Kidney (tissue), 14 donors: ENCODE results near the gene GPR143. TPM values are rescaled to one million over a fixed set of nuclear protein-coding genes. Genes with fewer than 3 reads are reported as not detected.
A peak's percentile ranks its signal among the peaks of the same experiment; 100 is the strongest.

Source experiments
- DNase-seq, 5 donors: peaks; one replicate each; pipeline ENCODE4 v3.0.0-alpha.2; 2013 to 2020
- FAIRE-seq: peaks from 2 replicates; lab custom pipeline; 2012; peaks lifted over from hg19 to GRCh38; lab: Jason Lieb, UNC
- H3K27ac ChIP-seq, 2 donors: one replicate each; pipeline ENCODE4 v1.7.0; 2013; ENCODE audit warnings: low read depth in 2 of 2, low read length in 2 of 2, inconsistent platforms in 1 of 2
- H3K27me3 ChIP-seq: one replicate; pipeline ENCODE4 v1.7.1; 2013; ENCODE audit warnings: low read length, inconsistent platforms; ENCODE audit not compliant: control insufficient read depth, insufficient read depth
- H3K36me3 ChIP-seq, 3 donors: one replicate each; pipeline versions ENCODE4 v1.7.0 to v1.7.1; 2013; ENCODE audit warnings: low read length in 3 of 3, control low read depth in 1 of 3, inconsistent platforms in 1 of 3; ENCODE audit not compliant: insufficient read depth in 3 of 3, control insufficient read depth in 2 of 3
- H3K4me1 ChIP-seq, 3 donors: one replicate each; pipeline versions ENCODE4 v1.7.0 to v1.7.1; 2013; ENCODE audit warnings: low read length in 3 of 3, inconsistent platforms in 1 of 3, low read depth in 1 of 3; ENCODE audit not compliant: control insufficient read depth in 2 of 3, insufficient read depth in 2 of 3
- H3K4me3 ChIP-seq, 3 donors: one replicate each; pipeline versions ENCODE4 v1.7.0 to v1.8.1; 2013; ENCODE audit warnings: low read length in 3 of 3, control low read depth in 1 of 3, inconsistent platforms in 1 of 3
- H3K9ac ChIP-seq, 3 donors: one replicate each; pipeline versions ENCODE4 v1.7.0 to v1.7.1; 2013; ENCODE audit warnings: low read length in 3 of 3, control low read depth in 1 of 3, inconsistent platforms in 1 of 3
- H3K9me3 ChIP-seq, 3 donors: one replicate each; pipeline versions ENCODE4 v1.7.0 to v1.7.1; 2013; ENCODE audit warnings: low read length in 3 of 3, control low read depth in 1 of 3, inconsistent platforms in 1 of 3; ENCODE audit not compliant: control insufficient read depth in 2 of 3, insufficient read depth in 1 of 3
- intact Hi-C: fragments of 100-400 bp; cut with DNase I; formaldehyde crosslinking; loops from one replicate; pipeline ENCODE4 v1.11.1; 2022
- polyA plus RNA-seq: library from polyadenylated mRNA; stranded (reverse); fragments of 350-450 nt; fragmentation: Illumina TruSeq; extraction: RNeasy Lipid Tissue Mini Kit (QIAGEN cat#74804); gene quantifications from one replicate; pipeline ENCODE4 v1.2.3, GENCODE V29; 2014; ENCODE audit warnings: low read depth, low replicate concordance; ENCODE audit not compliant: insufficient read depth
- total RNA-seq: library from RNA; stranded (reverse); fragmentation: NEBNext Ultra II Directional; extraction: Animal tissue kit (Norgen Biotek cat#: 25700); gene quantifications from one replicate; pipeline ENCODE4 v1.2.1, GENCODE V29; 2021
- TF ChIP-seq, protein P1 (sequence below): IDR thresholded peaks from 3 replicates; pipeline ENCODE4 v1.5.1; 2012; ENCODE audit warnings: mild to moderate bottlenecking, moderate library complexity, borderline replicate concordance; ENCODE audit not compliant: insufficient read depth; ENCODE audit errors: extremely low read depth
- donor health status: control.
- donor health status: control.
- donor health status: control.
- donor health status: control.
- donor health status: control.
- donor health status: DM: yes; HTN: yes; CAD: no.
- donor health status: Normal renal cell carcinoma (clear cell type).

Gene GPR143
- total and polyA plus RNA-seq, 2 donors from 2014 or later: 8.2 to 8.7 TPM

DNA sequence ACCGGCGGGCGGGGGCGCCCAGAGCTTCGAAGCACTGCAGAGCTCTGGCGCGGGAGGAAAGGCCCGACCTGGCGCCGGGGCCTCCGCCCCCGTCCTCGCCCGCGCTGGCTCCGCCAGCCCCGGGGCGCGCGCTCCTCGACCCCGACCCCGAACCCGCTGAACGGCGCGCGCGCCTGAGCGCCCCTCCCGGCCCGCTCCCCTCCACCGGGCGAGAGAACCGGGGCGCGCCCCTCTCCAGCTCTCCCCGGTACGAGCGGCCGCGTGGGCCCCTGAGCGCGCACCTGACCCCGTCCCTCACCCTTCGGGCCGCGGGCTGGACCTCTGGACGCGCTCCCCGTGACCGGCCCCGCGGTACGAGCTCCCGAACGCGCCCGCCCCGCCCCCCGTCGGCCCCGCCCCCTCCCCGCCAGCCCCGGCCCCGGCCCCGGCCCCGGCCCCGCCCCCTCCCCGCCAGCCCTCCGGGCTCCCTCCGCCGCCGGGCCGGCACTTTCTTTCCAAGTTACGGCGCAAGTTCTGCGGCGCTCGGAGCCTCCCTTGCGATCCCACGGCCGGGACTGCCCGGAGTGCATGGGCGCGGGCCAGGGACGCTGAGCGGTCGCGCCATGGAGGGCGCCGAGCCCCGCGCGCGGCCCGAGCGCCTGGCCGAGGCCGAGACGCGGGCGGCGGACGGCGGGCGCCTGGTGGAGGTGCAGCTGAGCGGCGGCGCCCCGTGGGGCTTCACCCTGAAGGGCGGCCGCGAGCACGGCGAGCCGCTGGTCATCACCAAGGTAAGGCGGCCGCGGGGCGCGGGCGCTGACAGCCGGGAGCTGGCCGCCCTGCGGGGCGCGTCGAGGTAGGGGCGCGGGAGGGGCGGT is 20.5 kb upstream of the GPR143 start, which contains the start of gene SHROOM2:
Gene SHROOM2, plus strand, starts transcription at position 486 of the 854 bp plus-strand sequence. Its CDS starts 117 bp downstream, at position 603.
- intact Hi-C loops: no loop called here
- H3K4me3 ChIP-seq: peak within 1 kb of the TSS; percentile 64 to 69 (median 69)
- FAIRE-seq (no peak), DNase-seq (peak in 4 of 5 donors; percentile 27 to 65 (median 59))
- H3K27ac ChIP-seq: peak within 1 kb of the TSS; percentile 22 to 60
- H3K4me1 ChIP-seq: peaks cover 4 to 6% (median 4%) of the 10 kb centered on the region in 3 donors
- TF ChIP-seq, protein P1, sequence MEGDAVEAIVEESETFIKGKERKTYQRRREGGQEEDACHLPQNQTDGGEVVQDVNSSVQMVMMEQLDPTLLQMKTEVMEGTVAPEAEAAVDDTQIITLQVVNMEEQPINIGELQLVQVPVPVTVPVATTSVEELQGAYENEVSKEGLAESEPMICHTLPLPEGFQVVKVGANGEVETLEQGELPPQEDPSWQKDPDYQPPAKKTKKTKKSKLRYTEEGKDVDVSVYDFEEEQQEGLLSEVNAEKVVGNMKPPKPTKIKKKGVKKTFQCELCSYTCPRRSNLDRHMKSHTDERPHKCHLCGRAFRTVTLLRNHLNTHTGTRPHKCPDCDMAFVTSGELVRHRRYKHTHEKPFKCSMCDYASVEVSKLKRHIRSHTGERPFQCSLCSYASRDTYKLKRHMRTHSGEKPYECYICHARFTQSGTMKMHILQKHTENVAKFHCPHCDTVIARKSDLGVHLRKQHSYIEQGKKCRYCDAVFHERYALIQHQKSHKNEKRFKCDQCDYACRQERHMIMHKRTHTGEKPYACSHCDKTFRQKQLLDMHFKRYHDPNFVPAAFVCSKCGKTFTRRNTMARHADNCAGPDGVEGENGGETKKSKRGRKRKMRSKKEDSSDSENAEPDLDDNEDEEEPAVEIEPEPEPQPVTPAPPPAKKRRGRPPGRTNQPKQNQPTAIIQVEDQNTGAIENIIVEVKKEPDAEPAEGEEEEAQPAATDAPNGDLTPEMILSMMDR: no peak
- peaks cover 10% of the 10 kb centered on the region for H3K27me3 ChIP-seq
- peak within 1 kb of the TSS; percentile 32 to 61 (median 46) for H3K9ac ChIP-seq
- H3K9me3 ChIP-seq: no peaks in the 10 kb centered on the region
- H3K36me3 ChIP-seq: no peaks in the 10 kb centered on the region

DNA sequence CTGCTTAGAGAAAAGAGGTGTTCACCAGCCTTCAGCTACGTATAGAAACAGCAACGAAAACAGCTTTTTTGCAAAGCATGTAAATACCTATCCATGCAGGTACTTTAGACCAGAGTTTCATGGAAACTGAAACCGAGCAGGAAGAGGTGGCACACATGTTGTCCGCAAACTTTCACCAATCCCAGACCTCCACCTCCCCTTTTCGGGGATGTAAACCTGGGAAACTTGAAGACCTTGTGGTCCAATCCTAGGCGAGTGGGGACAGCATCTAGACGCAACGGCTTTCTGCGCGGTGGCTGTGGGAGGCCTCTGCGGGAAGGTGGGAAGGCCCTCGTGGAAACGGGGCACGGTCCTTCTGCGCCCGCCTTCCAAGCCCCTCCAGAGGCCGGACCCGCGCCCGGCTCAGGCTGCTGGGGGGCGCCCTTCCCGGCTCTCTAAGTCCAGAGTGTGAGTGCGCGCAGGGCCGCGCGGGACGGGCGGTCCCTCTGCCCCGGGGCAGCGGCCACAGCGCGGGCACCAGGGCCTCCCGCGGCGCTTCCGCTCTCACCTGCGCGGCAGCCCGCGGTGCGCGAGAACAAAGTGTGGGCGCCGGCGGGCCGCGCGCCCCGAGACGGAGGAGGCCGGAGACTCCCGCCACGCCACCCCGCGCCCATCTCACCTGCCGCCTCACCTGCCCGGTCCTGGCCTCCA is 19.8 kb upstream of the GPR143 start:
- Histone ChIP-seq H3K27ac (peak overlapping the region in 1 of 2 donors; percentile 22), H3K4me1 (peaks cover 4 to 6% (median 4%) of the 10 kb centered on the region in 3 donors), H3K9me3 (no peaks in the 10 kb centered on the region), H3K36me3 (no peaks in the 10 kb centered on the region), H3K9ac (peak overlapping the region in 1 of 3 donors; percentile 34), H3K27me3 (peaks cover 10% of the 10 kb centered on the region), H3K4me3 (peak overlapping the region in 2 of 3 donors; percentile 32 to 41)
- TF ChIP-seq, protein P1: no peak
- intact Hi-C loops: no loop called here
- DNase-seq (peak in 3 of 5 donors; percentile 34 to 51 (median 40)), FAIRE-seq (no peak)

DNA sequence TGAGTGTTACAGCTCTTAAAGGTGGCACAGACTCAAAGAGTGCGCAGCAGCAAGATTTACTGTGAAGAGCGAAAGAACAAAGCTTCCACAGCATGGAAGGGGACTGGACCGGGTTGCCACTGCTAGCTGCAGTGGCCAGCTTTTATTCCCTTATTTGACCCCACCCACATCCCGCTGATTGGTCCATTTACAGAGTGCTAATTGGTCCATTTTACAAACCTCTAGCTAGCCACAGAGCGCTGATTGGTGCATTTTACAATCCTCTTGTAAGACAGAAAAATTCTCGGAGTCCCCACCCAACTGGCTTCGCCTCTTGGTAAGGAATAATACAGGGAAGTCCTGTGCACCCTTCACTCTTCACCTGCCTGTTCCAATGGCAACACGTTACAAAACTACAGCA is 18.7 kb upstream of the GPR143 start:
- DNase-seq (no peak), FAIRE-seq (no peak)
- Histone ChIP-seq H3K4me1 (peaks cover 3 to 6% (median 4%) of the 10 kb centered on the region in 3 donors), H3K27ac (no peak overlapping the region), H3K27me3 (peaks cover 10% of the 10 kb centered on the region), H3K36me3 (no peaks in the 10 kb centered on the region), H3K9me3 (no peaks in the 10 kb centered on the region), H3K4me3 (no peak overlapping the region), H3K9ac (no peak overlapping the region)
- intact Hi-C loops: no loop called here
- TF ChIP-seq, protein P1: no peak
